H9 (cell line): Measurements from ENCODE around the gene TMEM181. TPM values are rescaled to one million over a fixed set of nuclear protein-coding genes. Genes with fewer than 3 reads are reported as not detected.

Experiments used
- DNase-seq: peaks from one replicate; pipeline ENCODE4 v3.0.0-alpha.2; 2017
- H2AFZ ChIP-seq: one replicate; pipeline ENCODE4 v1.6.1; 2013; ENCODE audit warnings: mild to moderate bottlenecking, low read length, control low read depth, moderate library complexity
- H2AK5ac ChIP-seq: 2 replicates; pipeline ENCODE4 v1.6.1; 2013; ENCODE audit warnings: low read length, control low read depth, mixed read lengths; ENCODE audit not compliant: insufficient read length
- H2BK120ac ChIP-seq: one replicate; pipeline ENCODE4 v1.6.1; 2013; ENCODE audit warnings: low read depth, mild to moderate bottlenecking, low read length, control low read depth, inconsistent platforms; ENCODE audit not compliant: poor library complexity, severe bottlenecking
- H2BK12ac ChIP-seq: 2 replicates; pipeline ENCODE4 v1.6.1; 2013; ENCODE audit warnings: low read length, control low read depth, mixed read lengths, low read depth; ENCODE audit not compliant: insufficient read length
- H2BK15ac ChIP-seq: 2 replicates; pipeline ENCODE4 v1.6.1; 2013; ENCODE audit warnings: low read depth, low read length, control low read depth
- H2BK20ac ChIP-seq: one replicate; pipeline ENCODE4 v1.6.1; 2013; ENCODE audit warnings: low read depth, mild to moderate bottlenecking, low read length, control low read depth, inconsistent platforms; ENCODE audit not compliant: poor library complexity, severe bottlenecking
- H2BK5ac ChIP-seq: 2 replicates; pipeline ENCODE4 v1.6.1; 2013; ENCODE audit warnings: low read length, control low read depth, mixed read lengths; ENCODE audit not compliant: insufficient read length
- H3K14ac ChIP-seq: 2 replicates; pipeline ENCODE4 v1.6.1; 2013; ENCODE audit warnings: low read length, control low read depth; ENCODE audit not compliant: insufficient read depth
- H3K18ac ChIP-seq: 2 replicates; pipeline ENCODE4 v1.6.1; 2013; ENCODE audit warnings: low read depth, mild to moderate bottlenecking, mixed read lengths, low read length, control low read depth; ENCODE audit not compliant: insufficient read length
- H3K23ac ChIP-seq: 2 replicates; pipeline ENCODE4 v1.6.1; 2013; ENCODE audit warnings: low read length, control low read depth, mixed read lengths, low read depth; ENCODE audit not compliant: insufficient read length
- H3K23me2 ChIP-seq: 2 replicates; pipeline ENCODE4 v1.6.1; 2013; ENCODE audit warnings: low read depth, mild to moderate bottlenecking, mixed read lengths, low read length, control low read depth; ENCODE audit not compliant: insufficient read length, poor library complexity, severe bottlenecking
- H3K27ac ChIP-seq: 2 replicates; pipeline ENCODE4 v1.5.1; 2013; ENCODE audit warnings: low read length, control low read depth, mixed read lengths, low read depth; ENCODE audit not compliant: insufficient read length
- H3K27me3 ChIP-seq: 2 replicates; pipeline ENCODE4 v1.6.1; 2013; ENCODE audit warnings: low read length, control low read depth, inconsistent platforms; ENCODE audit not compliant: insufficient read depth
- H3K4ac ChIP-seq: 2 replicates; pipeline ENCODE4 v1.6.1; 2013; ENCODE audit warnings: low read depth, mild to moderate bottlenecking, control low read depth, inconsistent platforms, low read length, moderate library complexity
- H3K4me1 ChIP-seq: 2 replicates; pipeline ENCODE4 v1.6.1; 2013; ENCODE audit warnings: low read length, control low read depth, inconsistent platforms; ENCODE audit not compliant: insufficient read depth
- H3K4me2 ChIP-seq: 2 replicates; pipeline ENCODE4 v1.6.1; 2013; ENCODE audit warnings: low read length, control low read depth, mixed read lengths; ENCODE audit not compliant: insufficient read length, insufficient read depth
- H3K56ac ChIP-seq: 2 replicates; pipeline ENCODE4 v1.6.1; 2013; ENCODE audit warnings: low read depth, mild to moderate bottlenecking, mixed read lengths, low read length, control low read depth; ENCODE audit not compliant: insufficient read length
- H3K79me1 ChIP-seq: 2 replicates; pipeline ENCODE4 v1.6.1; 2013; ENCODE audit warnings: low read depth, mild to moderate bottlenecking, moderate library complexity, low read length, control low read depth, inconsistent platforms; ENCODE audit not compliant: insufficient read depth, poor library complexity, severe bottlenecking
- H3K79me2 ChIP-seq: 2 replicates; pipeline ENCODE4 v1.6.1; 2013; ENCODE audit warnings: low read length, control low read depth, inconsistent platforms; ENCODE audit not compliant: insufficient read depth
- H3K9ac ChIP-seq: 2 replicates; pipeline ENCODE4 v1.6.1; 2013; ENCODE audit warnings: low read length, control low read depth, mixed read lengths; ENCODE audit not compliant: insufficient read length; ENCODE audit errors: extremely low read depth
- H3K9me3 ChIP-seq: one replicate; pipeline ENCODE4 v1.6.1; 2013; ENCODE audit warnings: low read depth, low read length, inconsistent platforms; ENCODE audit not compliant: control insufficient read depth
- H3T11ph ChIP-seq: one replicate; pipeline ENCODE4 v1.6.1; 2013; ENCODE audit warnings: mild to moderate bottlenecking, low read length, control low read depth, inconsistent platforms
- H4K20me1 ChIP-seq: one replicate; pipeline ENCODE4 v1.6.1; 2013; ENCODE audit not compliant: control insufficient read depth, insufficient read length, insufficient read depth
- H4K5ac ChIP-seq: 2 replicates; pipeline ENCODE4 v1.6.1; 2013; ENCODE audit warnings: low read depth, mild to moderate bottlenecking, mixed read lengths, low read length, control low read depth; ENCODE audit not compliant: insufficient read length
- H4K8ac ChIP-seq: replicated peaks from 2 replicates; pipeline ENCODE4 v1.6.1; 2013; ENCODE audit warnings: low read length, control low read depth, mixed read lengths, low read depth; ENCODE audit not compliant: insufficient read length
- H4K91ac ChIP-seq: 2 replicates; pipeline ENCODE4 v1.6.1; 2013; ENCODE audit warnings: low read depth, mild to moderate bottlenecking, moderate library complexity, mixed read lengths, low read length, control low read depth; ENCODE audit not compliant: insufficient read length
- H3K27ac Mint-ChIP-seq, 3 experiments: 2 replicates in 2 of 3; 3 replicates in 1 of 3; pipeline ENCODE4 v1.8.0; 2020 to 2021; ENCODE audit warnings: mixed read lengths in 3 of 3, mild to moderate bottlenecking in 1 of 3, moderate library complexity in 1 of 3
- H3K27me3 Mint-ChIP-seq: 2 replicates; pipeline ENCODE4 v1.8.0; 2021; ENCODE audit warnings: low read depth, mild to moderate bottlenecking, moderate library complexity, mixed read lengths
- H3K36me3 Mint-ChIP-seq, 3 experiments: 2 replicates in 2 of 3; 3 replicates in 1 of 3; pipeline ENCODE4 v1.8.0; 2020 to 2021; ENCODE audit warnings: low read depth in 3 of 3, mixed read lengths in 3 of 3; ENCODE audit not compliant: insufficient read depth in 1 of 3
- H3K4me1 Mint-ChIP-seq, 2 experiments: 2 replicates each; pipeline ENCODE4 v1.8.0; 2020; ENCODE audit warnings: mixed read lengths in 2 of 2
- H3K4me3 Mint-ChIP-seq, 2 experiments: 2 replicates in 1 of 2; 3 replicates in 1 of 2; pipeline ENCODE4 v1.8.0; 2020 to 2021; ENCODE audit warnings: mild to moderate bottlenecking in 2 of 2, mixed read lengths in 2 of 2, moderate library complexity in 1 of 2
- H3K9me3 Mint-ChIP-seq, 2 experiments: 2 replicates in 1 of 2; 3 replicates in 1 of 2; pipeline ENCODE4 v1.8.0; 2020; ENCODE audit warnings: mild to moderate bottlenecking in 2 of 2, mixed read lengths in 2 of 2, moderate library complexity in 1 of 2
- CTCF ChIP-seq: fragments of 200-600 bp; sonication (generic); conservative IDR thresholded peaks from 3 replicates; pipeline ENCODE4 v1.8.0; 2021; ENCODE audit warnings: antibody characterized with exemption, mild to moderate bottlenecking
- WGBS: extraction: QIAGEN DNeasy Blood & Tissue Kit; methylation state at CpG from one replicate; pipeline ENCODE4 v1.1.7; 2013; ENCODE audit warnings: missing lambda C conversion rate, low lambda C conversion rate, mixed read lengths; ENCODE audit not compliant: insufficient read length; ENCODE audit errors: extremely low coverage; 5-methylcytosine and 5-hydroxymethylcytosine counted together
- total RNA-seq: library from RNA; stranded (reverse); gene quantifications from 2 replicates; pipeline ENCODE4 v1.2.1, GENCODE V29; 2021

TMEM181 gene
- total RNA-seq, 1 experiment from 2014 or later = 24.4 TPM

- Histone ChIP-seq H3K4me1 (no peaks in the 10 kb centered on the region), H2AK5ac (no peak overlapping the region), H4K8ac (no peak overlapping the region), H2BK120ac (no peak overlapping the region), H2BK5ac (no peak overlapping the region), H3K27me3 (no peaks in the 10 kb centered on the region), H3K23ac (no peak overlapping the region), H3K79me1 (no peaks in the 10 kb centered on the region), H4K91ac (no peak overlapping the region), H3K27ac (no peak overlapping the region), H3K56ac (no peak overlapping the region), H2AFZ (no peak overlapping the region), H4K20me1 (no peaks in the 10 kb centered on the region), H3K23me2 (no peaks in the 10 kb centered on the region), H2BK12ac (no peak overlapping the region), H2BK20ac (no peak overlapping the region), H2BK15ac (no peak overlapping the region), H3K9ac (no peak overlapping the region), H3K9me3 (no peaks in the 10 kb centered on the region), H3K18ac (no peak overlapping the region), H3T11ph (no peak overlapping the region), H3K14ac (no peak overlapping the region), H4K5ac (no peak overlapping the region), H3K4ac (no peak overlapping the region), H3K79me2 (no peaks in the 10 kb centered on the region), H3K4me2 (no peak overlapping the region)
- no peaks in the 10 kb centered on the region for H3K9me3 Mint-ChIP-seq
- no peaks in the 10 kb centered on the region for H3K36me3 Mint-ChIP-seq
- no peak for DNase-seq
- H3K27ac Mint-ChIP-seq = peak overlapping the region in 1 of 3 experiments; percentile 61; a peak in 1 of 7 replicates
- H3K27me3 Mint-ChIP-seq = peaks cover 8% of the 10 kb centered on the region
- H3K4me3 Mint-ChIP-seq = no peak overlapping the region
- TF ChIP-seq CTCF = no peak
- H3K4me1 Mint-ChIP-seq = peaks cover 26 to 30% of the 10 kb centered on the region in 2 experiments
- WGBS = no CpG with 5 or more reads among the region's 11 CpGs
Measured at GRCh38 chr6:158663625-158664165, 103.8 kb downstream of the TMEM181 start.
